Adrenal gland (tissue), 5 donors: Measurements from ENCODE around the gene CENPM.

Experiments
- POLR2A ChIP-seq, 2 donors: fragments of 450-650 bp; IDR thresholded peaks; one replicate each; pipeline ENCODE4 v1.6.1; 2017; ENCODE audit warnings: antibody characterized with exemption in 2 of 2, mild to moderate bottlenecking in 2 of 2, moderate library complexity in 1 of 2
- TF ChIP-seq, protein P1 (sequence below), 6 experiments: fragments of 450-650 bp in 4 of 6; fragments of 200-600 bp in 2 of 6; sonication (generic) in 1 of 6; IDR thresholded peaks; 1 replicate in 5 of 6; 2 replicates in 1 of 6; pipeline versions ENCODE4 v1.5.1 to v1.8.0; 2016 to 2021; ENCODE audit warnings: antibody characterized with exemption in 6 of 6, mild to moderate bottlenecking in 2 of 6, moderate library complexity in 1 of 6
- donor health status: DM: no; HTN: no; CAD: no.

DNA sequence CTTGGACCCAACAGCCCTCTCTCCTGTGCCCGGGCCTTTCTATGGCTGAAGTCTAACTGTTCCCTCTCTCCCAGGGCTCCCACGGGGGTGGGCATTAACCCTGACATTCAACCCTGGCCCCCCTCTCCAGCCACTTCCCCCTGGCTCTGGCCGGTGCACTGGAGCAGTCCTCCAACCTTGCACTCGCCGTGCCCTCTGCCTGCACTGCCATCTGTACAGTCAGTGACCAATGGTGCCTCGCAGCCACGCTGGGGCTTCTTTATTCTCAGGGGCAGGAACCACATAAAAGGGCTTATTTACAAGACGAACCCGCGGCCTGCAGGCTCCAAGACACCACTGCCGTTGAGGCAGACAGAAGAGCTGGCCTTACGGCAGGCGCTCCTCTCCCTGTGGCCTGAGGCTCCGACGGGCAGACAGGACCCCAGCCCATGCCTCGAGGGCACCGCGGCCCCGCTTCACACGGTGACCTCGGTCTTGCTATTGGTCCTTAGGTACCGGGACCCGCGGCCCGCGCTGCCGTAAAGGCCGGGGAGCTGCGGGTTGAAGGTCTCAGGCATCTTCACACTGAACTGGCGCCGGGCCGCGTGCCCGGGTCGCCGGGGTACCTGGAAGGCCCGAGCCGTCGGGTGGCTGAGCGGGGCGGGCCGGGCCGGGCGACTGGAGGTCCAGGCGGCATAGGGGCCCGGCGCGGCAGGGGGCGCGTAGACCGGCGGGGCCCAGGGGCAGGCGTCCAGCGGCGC is 37.5 kb downstream of the CENPM start:
- TF ChIP-seq POLR2A (IDR thresholded peaks at IDR 0.05) = no peak
- TF ChIP-seq, protein P1, sequence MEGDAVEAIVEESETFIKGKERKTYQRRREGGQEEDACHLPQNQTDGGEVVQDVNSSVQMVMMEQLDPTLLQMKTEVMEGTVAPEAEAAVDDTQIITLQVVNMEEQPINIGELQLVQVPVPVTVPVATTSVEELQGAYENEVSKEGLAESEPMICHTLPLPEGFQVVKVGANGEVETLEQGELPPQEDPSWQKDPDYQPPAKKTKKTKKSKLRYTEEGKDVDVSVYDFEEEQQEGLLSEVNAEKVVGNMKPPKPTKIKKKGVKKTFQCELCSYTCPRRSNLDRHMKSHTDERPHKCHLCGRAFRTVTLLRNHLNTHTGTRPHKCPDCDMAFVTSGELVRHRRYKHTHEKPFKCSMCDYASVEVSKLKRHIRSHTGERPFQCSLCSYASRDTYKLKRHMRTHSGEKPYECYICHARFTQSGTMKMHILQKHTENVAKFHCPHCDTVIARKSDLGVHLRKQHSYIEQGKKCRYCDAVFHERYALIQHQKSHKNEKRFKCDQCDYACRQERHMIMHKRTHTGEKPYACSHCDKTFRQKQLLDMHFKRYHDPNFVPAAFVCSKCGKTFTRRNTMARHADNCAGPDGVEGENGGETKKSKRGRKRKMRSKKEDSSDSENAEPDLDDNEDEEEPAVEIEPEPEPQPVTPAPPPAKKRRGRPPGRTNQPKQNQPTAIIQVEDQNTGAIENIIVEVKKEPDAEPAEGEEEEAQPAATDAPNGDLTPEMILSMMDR (IDR thresholded peaks at IDR 0.05) = no peak
